ENCODE data around the gene GPR171. TPM values are rescaled to one million over a fixed set of nuclear protein-coding genes. Genes with fewer than 3 reads are reported as not detected.
"Not testable (repeated sequence)": the region's sequence is repeated elsewhere in the genome, so short reads cannot be mapped to it uniquely, and the experiment has no call there.

The GPR171 gene, protein sequence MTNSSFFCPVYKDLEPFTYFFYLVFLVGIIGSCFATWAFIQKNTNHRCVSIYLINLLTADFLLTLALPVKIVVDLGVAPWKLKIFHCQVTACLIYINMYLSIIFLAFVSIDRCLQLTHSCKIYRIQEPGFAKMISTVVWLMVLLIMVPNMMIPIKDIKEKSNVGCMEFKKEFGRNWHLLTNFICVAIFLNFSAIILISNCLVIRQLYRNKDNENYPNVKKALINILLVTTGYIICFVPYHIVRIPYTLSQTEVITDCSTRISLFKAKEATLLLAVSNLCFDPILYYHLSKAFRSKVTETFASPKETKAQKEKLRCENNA
- total RNA-seq = 10 to 100 TPM in 1 of 4 donors, 1 to 10 TPM in 3; 2.8 to 10.6 (median 4.7) TPM

DNA sequence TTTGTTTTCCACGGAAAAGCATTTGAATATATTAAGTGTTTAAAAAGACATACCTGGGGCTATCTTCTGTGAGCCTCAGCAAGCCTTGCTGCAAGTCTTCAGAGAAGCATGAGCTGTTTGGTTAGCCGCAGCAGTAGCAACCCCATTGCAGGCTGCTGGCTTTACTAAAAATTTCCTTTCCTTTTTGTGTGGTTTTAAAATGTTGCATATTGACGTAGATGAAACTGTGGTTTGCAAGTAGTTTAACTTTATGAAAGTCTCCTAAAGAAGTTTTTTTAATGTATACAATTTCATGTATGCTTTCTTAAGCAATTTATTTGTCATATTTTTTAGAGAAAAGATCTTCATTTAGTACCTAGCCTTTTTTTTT lies at the start of gene GPR171:
GPR171 (minus strand) TSS at position 166 of the 370 bp plus-strand sequence. CDS start 3,830 bp downstream, outside the sequence.
- no peak for DNase-seq (ENCODE audit: low spot score)
- TF ChIP-seq, protein P1, sequence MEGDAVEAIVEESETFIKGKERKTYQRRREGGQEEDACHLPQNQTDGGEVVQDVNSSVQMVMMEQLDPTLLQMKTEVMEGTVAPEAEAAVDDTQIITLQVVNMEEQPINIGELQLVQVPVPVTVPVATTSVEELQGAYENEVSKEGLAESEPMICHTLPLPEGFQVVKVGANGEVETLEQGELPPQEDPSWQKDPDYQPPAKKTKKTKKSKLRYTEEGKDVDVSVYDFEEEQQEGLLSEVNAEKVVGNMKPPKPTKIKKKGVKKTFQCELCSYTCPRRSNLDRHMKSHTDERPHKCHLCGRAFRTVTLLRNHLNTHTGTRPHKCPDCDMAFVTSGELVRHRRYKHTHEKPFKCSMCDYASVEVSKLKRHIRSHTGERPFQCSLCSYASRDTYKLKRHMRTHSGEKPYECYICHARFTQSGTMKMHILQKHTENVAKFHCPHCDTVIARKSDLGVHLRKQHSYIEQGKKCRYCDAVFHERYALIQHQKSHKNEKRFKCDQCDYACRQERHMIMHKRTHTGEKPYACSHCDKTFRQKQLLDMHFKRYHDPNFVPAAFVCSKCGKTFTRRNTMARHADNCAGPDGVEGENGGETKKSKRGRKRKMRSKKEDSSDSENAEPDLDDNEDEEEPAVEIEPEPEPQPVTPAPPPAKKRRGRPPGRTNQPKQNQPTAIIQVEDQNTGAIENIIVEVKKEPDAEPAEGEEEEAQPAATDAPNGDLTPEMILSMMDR (IDR thresholded peaks at IDR 0.05) = no peak
- no peak for ATAC-seq (ENCODE audit: low FRiP score)

DNA sequence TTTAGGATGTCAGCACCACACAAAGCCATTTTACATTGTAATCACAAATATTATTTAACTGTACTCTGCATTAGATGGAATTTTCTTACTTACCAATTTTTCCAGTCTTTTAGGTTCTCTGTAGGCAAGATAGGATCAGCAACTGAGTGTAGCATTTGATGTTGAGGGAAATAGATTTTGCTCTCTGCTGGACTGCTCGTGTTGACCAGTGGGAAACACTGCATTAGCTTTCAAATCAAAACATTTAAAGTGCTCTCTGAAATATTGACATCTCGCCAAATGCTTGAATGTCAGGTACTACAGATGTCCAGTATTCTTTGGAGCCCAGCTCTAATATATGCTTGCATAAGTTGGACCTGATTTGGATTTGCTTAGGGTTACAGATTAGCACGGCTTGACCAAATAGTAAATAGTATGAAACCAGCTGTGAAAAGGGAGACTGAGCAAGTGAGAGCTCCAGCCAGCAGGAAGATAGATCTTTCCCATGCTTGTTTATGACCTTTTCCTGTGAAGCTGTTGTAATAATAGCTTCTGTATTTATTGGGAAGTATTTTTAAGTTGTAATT lies 45.8 kb upstream of the GPR171 start:
- ATAC-seq (ENCODE audit: low FRiP score) = no peak
- TF ChIP-seq, protein P1 (IDR thresholded peaks at IDR 0.05) = no peak

DNA sequence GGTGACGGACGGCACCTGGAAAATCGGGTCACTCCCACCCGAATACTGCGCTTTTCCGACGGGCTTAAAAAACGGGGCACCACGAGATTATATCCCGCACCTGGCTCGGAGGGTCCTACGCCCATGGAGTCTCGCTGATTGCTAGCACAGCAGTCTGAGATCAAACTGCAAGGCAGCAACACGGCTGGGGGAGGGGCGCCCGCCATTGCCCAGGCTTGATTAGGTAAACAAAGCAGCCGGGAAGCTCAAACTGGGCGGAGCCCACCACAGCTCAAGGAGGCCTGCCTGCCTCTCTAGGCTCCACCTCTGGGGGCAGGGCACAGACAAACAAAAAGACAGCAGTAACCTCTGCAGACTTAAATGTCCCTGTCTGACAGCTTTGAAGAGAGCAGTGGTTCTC lies 39.0 kb upstream of the GPR171 start:
- DNase-seq (ENCODE audit: low spot score); ATAC-seq (ENCODE audit: low FRiP score): not testable (repeated sequence)

More for the DNA sequence above, 45.8 kb upstream of the GPR171 start:
- DNase-seq (ENCODE audit: low spot score) = no peak

DNA sequence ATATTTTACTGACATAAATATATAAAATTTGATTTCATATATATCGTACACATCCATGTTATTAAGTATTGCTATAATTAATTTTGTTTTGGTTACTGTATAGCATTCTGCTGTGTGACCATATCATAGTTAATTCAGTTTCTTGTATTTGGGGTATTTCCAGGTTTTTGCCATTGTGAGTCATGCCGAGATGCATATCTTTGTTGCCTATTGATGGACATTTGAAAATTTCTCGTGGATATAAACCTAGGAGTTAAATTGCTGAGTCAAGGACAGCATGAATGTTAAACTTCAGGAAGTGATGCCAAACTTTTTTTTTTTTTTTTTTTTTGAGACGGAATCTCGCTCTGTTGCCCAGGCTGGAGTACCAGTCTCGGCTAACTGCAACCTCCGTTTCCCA lies 33.7 kb upstream of the GPR171 start:
- no peak for DNase-seq (ENCODE audit: low spot score)
- TF ChIP-seq, protein P1 (IDR thresholded peaks at IDR 0.05) = no peak
- no peak for ATAC-seq (ENCODE audit: low FRiP score)

DNA sequence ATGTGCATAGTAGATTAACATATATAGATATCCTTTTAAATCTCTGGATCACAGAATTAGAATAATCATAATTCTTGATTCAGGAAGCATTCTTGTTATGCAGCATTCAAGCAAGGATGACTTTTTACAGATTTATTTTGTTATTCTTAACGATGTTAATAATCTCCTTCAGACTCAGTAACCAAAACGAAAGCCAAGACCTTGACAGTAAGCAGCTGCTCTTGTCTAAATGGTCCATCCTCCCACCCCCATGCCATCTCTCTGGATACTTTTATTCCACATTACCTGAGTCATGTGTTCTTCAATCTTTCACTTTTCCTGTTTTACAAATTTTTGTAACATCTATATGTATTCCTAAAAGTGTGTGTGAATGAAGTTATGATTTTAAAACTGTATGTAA lies 33.3 kb upstream of the GPR171 start:
- ATAC-seq (ENCODE audit: low FRiP score) (no peak), DNase-seq (ENCODE audit: low spot score) (no peak)
- TF ChIP-seq, protein P1 (IDR thresholded peaks at IDR 0.05) = no peak

DNA sequence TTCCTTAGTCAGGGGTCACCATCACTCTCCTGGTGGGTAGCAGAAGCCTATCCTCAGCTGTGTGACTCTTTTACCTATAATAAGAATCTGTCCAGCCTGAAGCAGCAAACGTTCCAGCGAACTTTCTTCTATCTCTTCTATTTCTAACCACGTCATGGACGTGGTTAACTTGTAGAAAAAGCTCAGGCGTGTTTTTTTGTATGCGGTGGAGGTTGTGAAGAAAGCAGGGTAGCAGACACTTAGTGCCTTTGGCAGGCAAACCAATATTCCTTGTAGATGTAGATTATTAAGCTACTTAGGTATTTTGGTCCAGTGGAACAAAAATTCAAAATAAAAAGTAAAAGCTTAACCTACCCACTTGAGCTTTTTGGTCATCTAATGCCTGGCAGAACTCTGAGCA lies 31.8 kb upstream of the GPR171 start:
- TF ChIP-seq, protein P1 (IDR thresholded peaks at IDR 0.05) = no peak
- no peak for ATAC-seq (ENCODE audit: low FRiP score)

DNA sequence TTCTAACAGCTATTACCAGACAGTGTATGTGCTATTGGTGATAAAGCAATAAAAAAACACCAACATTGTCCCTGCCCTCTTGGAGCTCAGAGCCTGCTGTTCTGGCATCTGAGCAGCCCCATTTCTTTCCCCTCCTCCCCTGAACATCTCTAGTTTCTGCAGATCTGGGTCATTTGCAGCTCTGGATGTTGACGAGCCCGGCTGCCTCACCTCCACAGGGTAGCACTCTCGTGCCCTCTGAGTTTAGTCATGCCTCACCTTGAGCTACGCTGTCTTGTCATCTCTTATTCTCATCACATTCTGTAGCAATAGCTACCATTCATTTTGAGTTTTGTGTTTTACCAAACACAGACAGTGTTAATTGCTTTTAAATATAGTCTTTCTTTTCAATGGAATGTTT lies 30.0 kb upstream of the GPR171 start:
- TF ChIP-seq, protein P1 (IDR thresholded peaks at IDR 0.05) = no peak
- ATAC-seq (ENCODE audit: low FRiP score) (peak; percentile 23), DNase-seq (ENCODE audit: low spot score) (no peak)

More for the DNA sequence above, 31.8 kb upstream of the GPR171 start:
- no peak for DNase-seq (ENCODE audit: low spot score)

DNA sequence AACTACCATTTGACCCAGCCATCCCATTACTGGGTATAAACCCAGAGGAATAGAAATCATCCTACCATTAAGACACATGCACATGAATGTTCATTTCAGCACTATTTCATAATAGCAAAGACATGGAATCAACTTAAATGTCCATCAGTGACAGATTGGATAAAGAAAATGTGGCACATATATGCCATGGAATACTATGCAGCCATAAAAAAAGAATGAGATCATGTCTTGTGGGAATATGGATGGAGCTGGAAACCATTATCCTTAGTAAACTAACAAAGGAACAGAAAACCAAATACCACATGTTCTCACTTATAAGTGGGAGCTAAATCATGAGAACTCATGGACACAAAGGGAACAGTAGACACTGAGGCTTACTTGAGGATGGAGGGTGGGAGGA lies 29.4 kb upstream of the GPR171 start:
- not testable (repeated sequence) for ATAC-seq (ENCODE audit: low FRiP score); DNase-seq (ENCODE audit: low spot score)
